HG03460 (cell line): Measurements from ENCODE around the gene PRR14L.
"Not testable (repeated sequence)": the region's sequence is repeated elsewhere in the genome, so short reads cannot be mapped to it uniquely, and the experiment has no call there.

Experiments used
- ATAC-seq: cut with Tn5 transposase; IDR thresholded peaks from one replicate; pipeline ENCODE4 v1.9.1; 2021; ENCODE audit not compliant: unreplicated experiment

Gene PRR14L

GRCh38 chr22:31683181-31684105 lies 66.5 kb downstream of the PRR14L start:
- ATAC-seq: no peak

GRCh38 chr22:31682751-31683150 lies 67.2 kb downstream of the PRR14L start:
- no peak for ATAC-seq

GRCh38 chr22:31681349-31682345 lies 68.3 kb downstream of the PRR14L start:
- no peak for ATAC-seq

GRCh38 chr22:31680861-31681341 lies 69.0 kb downstream of the PRR14L start:
- no peak for ATAC-seq

GRCh38 chr22:31678748-31679147 lies 71.2 kb downstream of the PRR14L start:
- ATAC-seq: no peak

GRCh38 chr22:31676700-31677099 lies 73.2 kb downstream of the PRR14L start:
- peak; percentile 94 for ATAC-seq

GRCh38 chr22:31674219-31674618 lies 75.7 kb downstream of the PRR14L start:
- ATAC-seq: not testable (repeated sequence)

GRCh38 chr22:31668849-31669248 lies 81.1 kb downstream of the PRR14L start:
- not testable (repeated sequence) for ATAC-seq

GRCh38 chr22:31662668-31663037 lies 87.3 kb downstream of the PRR14L start:
- ATAC-seq: no peak

GRCh38 chr22:31661851-31662667 lies 87.9 kb downstream of the PRR14L start, which contains the start of gene PISD:
TSS of gene PISD (minus strand) at chr22:31662215. CDS start at chr22:31662208, 7 bp downstream.
- peak; percentile 72 for ATAC-seq

GRCh38 chr22:31660860-31661341 lies 89.0 kb downstream of the PRR14L start:
- ATAC-seq: peak; percentile 13

GRCh38 chr22:31659246-31659645 lies 90.7 kb downstream of the PRR14L start:
- ATAC-seq: no peak

- no peak for ATAC-seq
Observed at GRCh38 chr22:31654408-31654807, 95.5 kb downstream of the PRR14L start.

GRCh38 chr22:31653944-31654343 lies 96.0 kb downstream of the PRR14L start:
- no peak for ATAC-seq

- no peak for ATAC-seq
Observed at GRCh38 chr22:31652911-31653684, 96.8 kb downstream of the PRR14L start.

- ATAC-seq: no peak
Observed at GRCh38 chr22:31652088-31652487, 97.8 kb downstream of the PRR14L start.

GRCh38 chr22:31651664-31652063 lies 98.3 kb downstream of the PRR14L start:
- no peak for ATAC-seq

- no peak for ATAC-seq
Observed at GRCh38 chr22:31650391-31650790, 99.5 kb downstream of the PRR14L start.

GRCh38 chr22:31647523-31648320 lies 102.2 kb downstream of the PRR14L start:
- no peak for ATAC-seq
